SK-N-SH treated with all-trans-retinoic acid at 6 μM for 48 hours (cell line): ENCODE results near the gene TCEAL8.

ENCODE experiments used
- ATAC-seq: fragments of 200-7000 bp; cut with Tn5 transposase; 3 replicates; pipeline ENCODE4 v1.9.1; 2020; ENCODE audit warnings: mild to moderate bottlenecking, moderate library complexity
- ARNTL ChIP-seq: fragments of 450-650 bp; formaldehyde crosslinking; IDR thresholded peaks from 2 replicates; pipeline ENCODE4 v1.5.0; 2020; ENCODE audit warnings: low read depth, mild to moderate bottlenecking, moderate library complexity, borderline replicate concordance
- BACH2 ChIP-seq: fragments of 250-450 bp; sonication (Bioruptor Pico); IDR thresholded peaks from 2 replicates; pipeline ENCODE4 v1.9.0; 2021; ENCODE audit warnings: mild to moderate bottlenecking, borderline replicate concordance
- CSDC2 ChIP-seq: fragments of 250-450 bp; sonication (Bioruptor Pico); IDR thresholded peaks from 2 replicates; pipeline ENCODE4 v1.5.0; 2020; ENCODE audit warnings: mild to moderate bottlenecking, moderate library complexity
- ESRRG ChIP-seq: fragments of 250-450 bp; sonication (Bioruptor Pico); IDR thresholded peaks from 2 replicates; pipeline ENCODE4 v1.6.1; 2021; ENCODE audit warnings: mild to moderate bottlenecking
- GLIS3 ChIP-seq: fragments of 250-450 bp; sonication (Bioruptor Pico); IDR thresholded peaks from 2 replicates; pipeline ENCODE4 v1.5.0; 2020; ENCODE audit warnings: mild to moderate bottlenecking, moderate library complexity
- ISL1 ChIP-seq: fragments of 250-450 bp; sonication (Bioruptor Pico); IDR thresholded peaks from 2 replicates; pipeline ENCODE4 v2.1.2; 2022; ENCODE audit warnings: mild to moderate bottlenecking, moderate library complexity
- OSR1 ChIP-seq: fragments of 250-450 bp; sonication (Bioruptor Pico); IDR thresholded peaks from 2 replicates; pipeline ENCODE4 v1.8.0; 2022; ENCODE audit warnings: moderate library complexity, mild to moderate bottlenecking, inconsistent platforms
- PPARA ChIP-seq: fragments of 250-450 bp; sonication (Bioruptor Pico); IDR thresholded peaks from 2 replicates; pipeline ENCODE4 v1.5.0; 2020; ENCODE audit warnings: mild to moderate bottlenecking, borderline replicate concordance
- RARB ChIP-seq: fragments of 250-450 bp; sonication (Bioruptor Pico); IDR thresholded peaks from 2 replicates; pipeline ENCODE4 v1.8.0; 2021; ENCODE audit warnings: mild to moderate bottlenecking, moderate library complexity
- SNAI2 ChIP-seq: fragments of 250-450 bp; sonication (Bioruptor Pico); IDR thresholded peaks from 2 replicates; pipeline ENCODE4 v1.5.0; 2020; ENCODE audit warnings: mild to moderate bottlenecking, moderate library complexity
- ZC3H10 ChIP-seq: fragments of 250-450 bp; sonication (Bioruptor Pico); IDR thresholded peaks from 2 replicates; pipeline ENCODE4 v1.5.1; 2021; ENCODE audit warnings: mild to moderate bottlenecking, moderate library complexity
- ZFP3 ChIP-seq: fragments of 250-450 bp; sonication (Bioruptor Pico); IDR thresholded peaks from 2 replicates; pipeline ENCODE4 v1.5.0; 2020; ENCODE audit warnings: mild to moderate bottlenecking, moderate library complexity
- ZFP30 ChIP-seq: fragments of 450-650 bp; formaldehyde crosslinking; IDR thresholded peaks from 2 replicates; pipeline ENCODE4 v1.5.0; 2022; ENCODE audit warnings: mild to moderate bottlenecking, moderate library complexity
- ZNF565 ChIP-seq: fragments of 450-650 bp; formaldehyde crosslinking; conservative IDR thresholded peaks from 2 replicates; pipeline ENCODE4 v1.5.0; 2020; ENCODE audit warnings: low read depth, mild to moderate bottlenecking, moderate library complexity
- ZNF70 ChIP-seq: fragments of 450-650 bp; formaldehyde crosslinking; IDR thresholded peaks from 2 replicates; pipeline ENCODE4 v1.5.0; 2020; ENCODE audit warnings: mild to moderate bottlenecking, moderate library complexity
- ZNF8 ChIP-seq: fragments of 450-650 bp; formaldehyde crosslinking; IDR thresholded peaks from 2 replicates; pipeline ENCODE4 v1.5.0; 2020; ENCODE audit warnings: mild to moderate bottlenecking, moderate library complexity
- TF ChIP-seq, protein P1 (sequence below): fragments of 250-450 bp; sonication (Bioruptor Pico); IDR thresholded peaks from 2 replicates; pipeline ENCODE4 v1.8.0; 2021; ENCODE audit warnings: low read depth, mild to moderate bottlenecking, moderate library complexity, borderline replicate concordance
- TF ChIP-seq, protein P2 (sequence below): fragments of 250-450 bp; sonication (Bioruptor Pico); IDR thresholded peaks from 2 replicates; pipeline ENCODE4 v1.8.0; 2020; ENCODE audit warnings: mild to moderate bottlenecking, moderate library complexity, borderline replicate concordance
- TF ChIP-seq, protein P3 (sequence below): fragments of 250-450 bp; sonication (Bioruptor Pico); IDR thresholded peaks from 2 replicates; pipeline ENCODE4 v1.5.1; 2021; ENCODE audit warnings: mild to moderate bottlenecking, moderate library complexity
- TF ChIP-seq, protein P4 (sequence below): fragments of 250-450 bp; sonication (Bioruptor Pico); IDR thresholded peaks from 2 replicates; pipeline ENCODE4 v1.5.0; 2020; ENCODE audit warnings: mild to moderate bottlenecking, moderate library complexity

The TCEAL8 gene

DNA sequence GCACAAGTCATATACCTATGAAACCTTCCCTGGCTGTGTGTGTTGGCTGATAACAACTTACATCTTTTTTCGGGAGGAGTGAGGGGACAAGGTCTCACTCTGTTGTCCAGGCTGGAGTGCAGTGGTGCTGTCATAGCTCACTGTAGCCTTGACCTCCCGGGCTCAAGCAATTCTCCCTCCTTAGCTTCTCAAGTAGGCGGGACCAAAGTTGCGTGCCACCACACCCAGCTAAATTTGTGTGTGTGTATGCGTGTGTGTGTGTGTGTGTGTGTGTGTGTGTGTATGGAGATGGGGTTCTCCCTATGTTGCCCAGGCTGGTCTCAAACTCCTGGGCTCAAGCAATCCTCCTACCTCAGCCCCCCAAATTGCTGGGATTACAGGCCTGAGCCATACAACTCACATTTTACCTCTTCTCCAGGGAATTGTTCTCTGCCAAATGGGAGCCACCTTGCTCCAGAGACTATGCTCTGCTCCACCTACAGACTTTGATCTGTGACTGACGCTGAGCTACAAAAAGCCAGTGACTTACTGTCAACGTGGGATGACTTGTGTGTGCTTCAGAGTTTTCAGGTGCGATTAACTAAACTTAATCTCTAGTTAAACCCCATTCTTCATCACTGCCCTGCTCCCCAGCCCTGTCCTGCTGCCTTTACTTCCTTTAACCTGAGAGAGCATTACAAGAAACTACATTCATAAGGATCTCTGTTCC, 42.1 kb downstream of the TCEAL8 start (continued):
- TF ChIP-seq ZFP3 = no peak
- TF ChIP-seq BACH2 (CRISPR knock-in tag) = no peak
- TF ChIP-seq ZC3H10 (CRISPR knock-in tag) = no peak

DNA sequence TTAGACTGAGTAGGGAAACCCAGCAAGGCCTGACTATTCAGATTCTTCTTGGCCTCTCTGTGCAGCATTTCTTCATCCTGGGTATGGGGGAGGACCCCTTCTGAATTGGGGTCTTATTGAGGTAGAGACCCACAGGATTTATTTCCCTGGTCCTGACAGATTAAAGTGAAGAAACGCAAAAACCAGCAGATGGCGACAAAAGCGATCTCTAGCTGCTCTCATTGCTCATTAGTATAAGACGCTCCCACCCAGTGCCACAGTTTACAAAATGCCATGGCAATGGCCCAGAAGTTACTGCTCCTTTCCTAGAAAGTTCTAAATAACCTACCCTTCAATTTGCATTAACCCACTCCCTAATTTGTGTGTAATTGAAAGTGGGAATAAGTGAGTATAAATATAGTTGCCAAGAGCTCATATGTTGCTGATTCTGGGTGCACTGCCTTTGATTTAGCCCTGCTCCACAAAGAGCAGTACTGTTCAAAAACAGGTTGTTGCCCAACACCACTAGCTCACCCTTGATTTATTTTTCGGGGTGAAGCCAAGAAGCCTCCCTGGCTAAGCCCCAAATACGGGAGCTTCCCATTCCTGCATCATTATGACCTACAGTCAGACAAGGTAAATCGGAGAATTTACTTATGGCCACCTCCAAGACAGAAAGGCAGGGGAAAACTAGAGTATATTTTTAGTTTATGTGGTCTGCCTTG, 43.8 kb downstream of the TCEAL8 start:
- ATAC-seq = peak; percentile 65
- TF ChIP-seq, protein P1, sequence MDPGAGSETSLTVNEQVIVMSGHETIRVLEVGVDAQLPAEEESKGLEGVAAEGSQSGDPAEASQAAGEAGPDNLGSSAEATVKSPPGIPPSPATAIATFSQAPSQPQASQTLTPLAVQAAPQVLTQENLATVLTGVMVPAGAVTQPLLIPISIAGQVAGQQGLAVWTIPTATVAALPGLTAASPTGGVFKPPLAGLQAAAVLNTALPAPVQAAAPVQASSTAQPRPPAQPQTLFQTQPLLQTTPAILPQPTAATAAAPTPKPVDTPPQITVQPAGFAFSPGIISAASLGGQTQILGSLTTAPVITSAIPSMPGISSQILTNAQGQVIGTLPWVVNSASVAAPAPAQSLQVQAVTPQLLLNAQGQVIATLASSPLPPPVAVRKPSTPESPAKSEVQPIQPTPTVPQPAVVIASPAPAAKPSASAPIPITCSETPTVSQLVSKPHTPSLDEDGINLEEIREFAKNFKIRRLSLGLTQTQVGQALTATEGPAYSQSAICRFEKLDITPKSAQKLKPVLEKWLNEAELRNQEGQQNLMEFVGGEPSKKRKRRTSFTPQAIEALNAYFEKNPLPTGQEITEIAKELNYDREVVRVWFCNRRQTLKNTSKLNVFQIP (CRISPR knock-in tag) = no peak
- TF ChIP-seq CSDC2 (CRISPR knock-in tag) = no peak
- no peak for TF ChIP-seq OSR1 (CRISPR knock-in tag)
- TF ChIP-seq, protein P2, sequence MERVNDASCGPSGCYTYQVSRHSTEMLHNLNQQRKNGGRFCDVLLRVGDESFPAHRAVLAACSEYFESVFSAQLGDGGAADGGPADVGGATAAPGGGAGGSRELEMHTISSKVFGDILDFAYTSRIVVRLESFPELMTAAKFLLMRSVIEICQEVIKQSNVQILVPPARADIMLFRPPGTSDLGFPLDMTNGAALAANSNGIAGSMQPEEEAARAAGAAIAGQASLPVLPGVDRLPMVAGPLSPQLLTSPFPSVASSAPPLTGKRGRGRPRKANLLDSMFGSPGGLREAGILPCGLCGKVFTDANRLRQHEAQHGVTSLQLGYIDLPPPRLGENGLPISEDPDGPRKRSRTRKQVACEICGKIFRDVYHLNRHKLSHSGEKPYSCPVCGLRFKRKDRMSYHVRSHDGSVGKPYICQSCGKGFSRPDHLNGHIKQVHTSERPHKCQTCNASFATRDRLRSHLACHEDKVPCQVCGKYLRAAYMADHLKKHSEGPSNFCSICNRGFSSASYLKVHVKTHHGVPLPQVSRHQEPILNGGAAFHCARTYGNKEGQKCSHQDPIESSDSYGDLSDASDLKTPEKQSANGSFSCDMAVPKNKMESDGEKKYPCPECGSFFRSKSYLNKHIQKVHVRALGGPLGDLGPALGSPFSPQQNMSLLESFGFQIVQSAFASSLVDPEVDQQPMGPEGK (CRISPR knock-in tag) = no peak
- no peak for TF ChIP-seq ZFP30 (CRISPR knock-in tag)
- TF ChIP-seq ISL1 (CRISPR knock-in tag) = no peak
- TF ChIP-seq GLIS3 = no peak
- TF ChIP-seq RARB (CRISPR knock-in tag) = no peak
- TF ChIP-seq ARNTL = no peak
- TF ChIP-seq ESRRG (CRISPR knock-in tag) = no peak
- no peak for TF ChIP-seq ZFP3
- no peak for TF ChIP-seq ZNF8 (CRISPR knock-in tag)
- TF ChIP-seq SNAI2 (CRISPR knock-in tag) = no peak
- TF ChIP-seq ZNF70 = no peak
- TF ChIP-seq, protein P3, sequence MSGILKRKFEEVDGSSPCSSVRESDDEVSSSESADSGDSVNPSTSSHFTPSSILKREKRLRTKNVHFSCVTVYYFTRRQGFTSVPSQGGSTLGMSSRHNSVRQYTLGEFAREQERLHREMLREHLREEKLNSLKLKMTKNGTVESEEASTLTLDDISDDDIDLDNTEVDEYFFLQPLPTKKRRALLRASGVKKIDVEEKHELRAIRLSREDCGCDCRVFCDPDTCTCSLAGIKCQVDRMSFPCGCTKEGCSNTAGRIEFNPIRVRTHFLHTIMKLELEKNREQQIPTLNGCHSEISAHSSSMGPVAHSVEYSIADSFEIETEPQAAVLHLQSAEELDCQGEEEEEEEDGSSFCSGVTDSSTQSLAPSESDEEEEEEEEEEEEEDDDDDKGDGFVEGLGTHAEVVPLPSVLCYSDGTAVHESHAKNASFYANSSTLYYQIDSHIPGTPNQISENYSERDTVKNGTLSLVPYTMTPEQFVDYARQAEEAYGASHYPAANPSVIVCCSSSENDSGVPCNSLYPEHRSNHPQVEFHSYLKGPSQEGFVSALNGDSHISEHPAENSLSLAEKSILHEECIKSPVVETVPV (CRISPR knock-in tag) = no peak

DNA sequence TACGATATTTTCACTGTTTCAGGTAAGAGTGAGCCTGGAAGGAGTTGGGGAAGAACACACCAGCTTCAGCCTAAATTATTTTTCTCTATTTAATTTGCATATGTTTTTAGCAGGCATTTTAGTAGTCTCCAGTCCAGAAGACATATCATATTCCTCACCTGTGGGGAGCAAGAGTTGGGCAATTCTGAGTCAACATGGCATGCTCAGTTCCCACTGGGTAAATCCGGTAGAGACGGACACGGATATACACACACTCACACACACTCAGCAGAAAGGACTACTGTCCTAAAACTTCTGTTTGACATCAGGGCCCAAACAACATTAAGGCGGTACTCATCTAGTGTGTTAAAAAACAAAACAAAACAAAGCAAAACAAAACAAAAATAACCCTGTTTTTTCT, 44.9 kb downstream of the TCEAL8 start:
- no peak for TF ChIP-seq CSDC2 (CRISPR knock-in tag)
- TF ChIP-seq, protein P4, sequence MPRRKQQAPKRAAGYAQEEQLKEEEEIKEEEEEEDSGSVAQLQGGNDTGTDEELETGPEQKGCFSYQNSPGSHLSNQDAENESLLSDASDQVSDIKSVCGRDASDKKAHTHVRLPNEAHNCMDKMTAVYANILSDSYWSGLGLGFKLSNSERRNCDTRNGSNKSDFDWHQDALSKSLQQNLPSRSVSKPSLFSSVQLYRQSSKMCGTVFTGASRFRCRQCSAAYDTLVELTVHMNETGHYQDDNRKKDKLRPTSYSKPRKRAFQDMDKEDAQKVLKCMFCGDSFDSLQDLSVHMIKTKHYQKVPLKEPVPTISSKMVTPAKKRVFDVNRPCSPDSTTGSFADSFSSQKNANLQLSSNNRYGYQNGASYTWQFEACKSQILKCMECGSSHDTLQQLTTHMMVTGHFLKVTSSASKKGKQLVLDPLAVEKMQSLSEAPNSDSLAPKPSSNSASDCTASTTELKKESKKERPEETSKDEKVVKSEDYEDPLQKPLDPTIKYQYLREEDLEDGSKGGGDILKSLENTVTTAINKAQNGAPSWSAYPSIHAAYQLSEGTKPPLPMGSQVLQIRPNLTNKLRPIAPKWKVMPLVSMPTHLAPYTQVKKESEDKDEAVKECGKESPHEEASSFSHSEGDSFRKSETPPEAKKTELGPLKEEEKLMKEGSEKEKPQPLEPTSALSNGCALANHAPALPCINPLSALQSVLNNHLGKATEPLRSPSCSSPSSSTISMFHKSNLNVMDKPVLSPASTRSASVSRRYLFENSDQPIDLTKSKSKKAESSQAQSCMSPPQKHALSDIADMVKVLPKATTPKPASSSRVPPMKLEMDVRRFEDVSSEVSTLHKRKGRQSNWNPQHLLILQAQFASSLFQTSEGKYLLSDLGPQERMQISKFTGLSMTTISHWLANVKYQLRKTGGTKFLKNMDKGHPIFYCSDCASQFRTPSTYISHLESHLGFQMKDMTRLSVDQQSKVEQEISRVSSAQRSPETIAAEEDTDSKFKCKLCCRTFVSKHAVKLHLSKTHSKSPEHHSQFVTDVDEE (CRISPR knock-in tag) = no peak
- TF ChIP-seq ARNTL = no peak
- TF ChIP-seq RARB (CRISPR knock-in tag) = no peak
- no peak for TF ChIP-seq ESRRG (CRISPR knock-in tag)
- TF ChIP-seq ZFP3 = no peak
- TF ChIP-seq OSR1 (CRISPR knock-in tag) = no peak
- TF ChIP-seq, protein P1 (CRISPR knock-in tag) = no peak
- TF ChIP-seq ISL1 (CRISPR knock-in tag) = no peak
- no peak for TF ChIP-seq GLIS3
- no peak for TF ChIP-seq PPARA (CRISPR knock-in tag)
- TF ChIP-seq BACH2 (CRISPR knock-in tag) = no peak
- TF ChIP-seq, protein P3 (CRISPR knock-in tag) = no peak
- no peak for TF ChIP-seq SNAI2 (CRISPR knock-in tag)
- TF ChIP-seq, protein P2 (CRISPR knock-in tag) = no peak
- no peak for TF ChIP-seq ZNF565 (CRISPR knock-in tag)
- no peak for ATAC-seq
